Pancreas (tissue), 10 donors: ENCODE results near the gene INHBE. TPM values are rescaled to one million over a fixed set of nuclear protein-coding genes. Genes with fewer than 3 reads are reported as not detected.

ENCODE experiments used
- ATAC-seq, 4 donors: fragments of 200-7000 bp; cut with Tn5 transposase; one replicate each; pipeline versions ENCODE4 v1.8.0 to v1.9.1; 2020; ENCODE audit warnings: mild to moderate bottlenecking in 4 of 4, moderate library complexity in 4 of 4
- DNase-seq, 6 donors: peaks; one replicate each; pipeline ENCODE4 v3.0.0-alpha.2; 2020
- FAIRE-seq: peaks from 2 replicates; lab custom pipeline; 2012; peaks lifted over from hg19 to GRCh38; lab: Jason Lieb, UNC
- H3K27ac ChIP-seq, 4 donors: fragments of 200-600 bp; sonication (generic); 1 replicate in 3 of 4; 2 replicates in 1 of 4; pipeline versions ENCODE4 v1.5.0 to v1.8.0; 2020
- H3K27me3 ChIP-seq, 4 donors: fragments of 200-600 bp; one replicate each; pipeline ENCODE4 v1.8.0; 2021
- H3K36me3 ChIP-seq, 3 donors: fragments of 200-600 bp; sonication (generic) in 1 of 3; one replicate each; pipeline versions ENCODE4 v1.5.0 to v1.8.0; 2020 to 2021
- H3K4me1 ChIP-seq, 3 donors: fragments of 200-600 bp; one replicate each; pipeline ENCODE4 v1.8.0; 2021
- H3K4me3 ChIP-seq, 4 donors: fragments of 200-600 bp; sonication (generic) in 2 of 4; one replicate each; pipeline versions ENCODE4 v1.5.0 to v1.8.0; 2020 to 2021
- H3K9me3 ChIP-seq, 4 donors: fragments of 200-600 bp; one replicate each; pipeline ENCODE4 v1.8.0; 2021
- CTCF ChIP-seq, 4 donors: fragments of 200-600 bp; sonication (generic) in 3 of 4; IDR thresholded peaks; one replicate each; pipeline versions ENCODE4 v1.5.0 to v1.8.0; 2021; ENCODE audit warnings: antibody characterized with exemption in 4 of 4
- WGBS, 2 donors: extraction: QIAGEN DNeasy Blood & Tissue Kit; methylation state at CpG; one replicate each; pipeline ENCODE4 v1.1.7; 2013; 5-methylcytosine and 5-hydroxymethylcytosine counted together
- intact Hi-C, 3 donors: fragments of 100-400 bp; cut with DNase I; formaldehyde crosslinking; loops; one replicate each; pipeline versions ENCODE4 v1.11.1 to v1.14.2; 2022
- polyA plus RNA-seq, 2 donors: library from polyadenylated mRNA; stranded (reverse); fragments of 200-250 nt; gene quantifications; one replicate each; pipeline ENCODE4 v1.2.3, GENCODE V29; 2013
- total RNA-seq, 6 donors: library from RNA; stranded (reverse); fragmentation: NEBNext Ultra II Directional in 4 of 6; extraction: Animal tissue kit (Norgen Biotek cat#: 25700) in 4 of 6; gene quantifications; one replicate each; pipeline versions ENCODE4 v1.2.1 to v1.2.4, GENCODE V29; 2021 to 2023
- donor health status: healthy with polysubstance abuse.
- donor health status: DM: no; HTN: no; CAD: no; lungs with moderate emphysema.
- donor health status: DM: no; HTN: no; CAD: no.
- donor health status: control.
- donor health status: control.
- donor health status: Bipolar disorder and iron deficiency.
- donor health status: DM: yes; HTN: yes; CAD: no.
- donor health status: DM: no; HTN: no; CAD: no.
- donor health status: DM: no; HTN: no; CAD: no.
- donor health status: DM: yes; HTN: yes; CAD: no.

Gene INHBE
- total and polyA plus RNA-seq, 8 donors: 0.05 to 17.8 (median 0.24) TPM; not detected in 5

- peak overlapping the region in 1 of 4 donors; percentile 55 for H3K4me3 ChIP-seq
- ATAC-seq: no peak
- WGBS, 2 donors: 81 to 84% methylated on average over 14 to 15 of the region's 15 CpGs
Observed at GRCh38 chr12:57476993-57477709, 22.0 kb downstream of the INHBE start.

GRCh38 chr12:57477710-57478681 lies 22.9 kb downstream of the INHBE start:
- no peak for TF ChIP-seq CTCF (IDR thresholded peaks at IDR 0.05)
- Histone ChIP-seq H3K36me3 (no peaks in the 10 kb centered on the region), H3K27me3 (peaks cover 0 to 4% (median 0%) of the 10 kb centered on the region in 4 donors), H3K27ac (peak overlapping the region in 2 of 4 donors; percentile 33 to 41), H3K9me3 (no peaks in the 10 kb centered on the region), H3K4me3 (peak overlapping the region in 1 of 4 donors; percentile 55), H3K4me1 (peaks cover 3 to 5% (median 3%) of the 10 kb centered on the region in 3 donors)
- WGBS, 2 donors: 71 to 80% methylated on average over 12 of the region's 12 CpGs
- ATAC-seq (peak in 2 of 4 donors; percentile 29 to 43), FAIRE-seq (no peak), DNase-seq (peak in 1 of 6 donors; percentile 35)
- intact Hi-C loops: no loop called here

More at GRCh38 chr12:57476993-57477709, 22.0 kb downstream of the INHBE start:
- H3K9me3 ChIP-seq: no peaks in the 10 kb centered on the region
- peaks cover 0 to 4% (median 0%) of the 10 kb centered on the region in 4 donors for H3K27me3 ChIP-seq
- H3K4me1 ChIP-seq: peaks cover 3 to 5% (median 3%) of the 10 kb centered on the region in 3 donors
- intact Hi-C loops: no loop called here
- peak overlapping the region in 2 of 4 donors; percentile 33 to 41 for H3K27ac ChIP-seq
- no peak for TF ChIP-seq CTCF (IDR thresholded peaks at IDR 0.05)
- H3K36me3 ChIP-seq: no peaks in the 10 kb centered on the region
- FAIRE-seq: no peak
- peak in 1 of 6 donors; percentile 36 for DNase-seq

GRCh38 chr12:57479043-57479375 lies 23.9 kb downstream of the INHBE start:
- TF ChIP-seq CTCF (IDR thresholded peaks at IDR 0.05): no peak
- Histone ChIP-seq H3K27ac (peak overlapping the region in 2 of 4 donors; percentile 28 to 41), H3K4me3 (no peak overlapping the region)

GRCh38 chr12:57479376-57480115 lies 24.4 kb downstream of the INHBE start, which contains the start of gene ARHGAP9:
ARHGAP9 (minus strand) TSS chr12:57479866; CDS start chr12:57479406, 460 bp downstream.
- ATAC-seq (peak in 1 of 4 donors; percentile 14), FAIRE-seq (no peak), DNase-seq (no peak)
- Histone ChIP-seq H3K4me3 (no peak within 1 kb of the TSS), H3K27ac (peak within 1 kb of the TSS in 2 of 4 donors; percentile 28 to 41), H3K4me1 (peaks cover 3 to 5% (median 3%) of the 10 kb centered on the region in 3 donors), H3K9me3 (no peaks in the 10 kb centered on the region), H3K36me3 (no peaks in the 10 kb centered on the region), H3K27me3 (peaks cover 0 to 4% (median 0%) of the 10 kb centered on the region in 4 donors)
- whole genome bisulfite sequencing, 2 donors: 57 to 65% methylated on average over 6 of the region's 6 CpGs
- intact Hi-C loops: no loop called here
- no peak for TF ChIP-seq CTCF (IDR thresholded peaks at IDR 0.05)

More at GRCh38 chr12:57479043-57479375, 23.9 kb downstream of the INHBE start:
- WGBS, 2 donors: 63 to 75% methylated on average over 10 of the region's 10 CpGs
- no peaks in the 10 kb centered on the region for H3K36me3 ChIP-seq
- FAIRE-seq (no peak), ATAC-seq (no peak), DNase-seq (peak in 1 of 6 donors; percentile 43)
- H3K9me3 ChIP-seq: no peaks in the 10 kb centered on the region
- peaks cover 0 to 4% (median 0%) of the 10 kb centered on the region in 4 donors for H3K27me3 ChIP-seq
- H3K4me1 ChIP-seq: peaks cover 3 to 5% (median 3%) of the 10 kb centered on the region in 3 donors
- intact Hi-C loops: no loop called here
